ENCODE data around the gene B4GALT6.

B4GALT6 gene

GRCh38 chr18:31630549-31630948 is 53.8 kb downstream of the B4GALT6 start:
- no peak for DNase-seq

- DNase-seq = no peak
Observed at GRCh38 chr18:31626409-31626808, 58.0 kb downstream of the B4GALT6 start.

GRCh38 chr18:31624892-31625640 is 59.3 kb downstream of the B4GALT6 start:
- no peak for DNase-seq

GRCh38 chr18:31619291-31619690 is 65.1 kb downstream of the B4GALT6 start:
- no peak for DNase-seq

- no peak for DNase-seq
Observed at GRCh38 chr18:31618801-31619200, 65.6 kb downstream of the B4GALT6 start.

GRCh38 chr18:31617031-31617717 is 67.2 kb downstream of the B4GALT6 start:
- DNase-seq = no peak

- no peak for DNase-seq
Observed at GRCh38 chr18:31616586-31616985, 67.8 kb downstream of the B4GALT6 start.

GRCh38 chr18:31614044-31614443 is 70.3 kb downstream of the B4GALT6 start:
- no peak for DNase-seq

GRCh38 chr18:31612124-31612523 is 72.3 kb downstream of the B4GALT6 start:
- no peak for DNase-seq

- no peak for DNase-seq
Observed at GRCh38 chr18:31611511-31611910, 72.9 kb downstream of the B4GALT6 start.

GRCh38 chr18:31610286-31611205 is 73.8 kb downstream of the B4GALT6 start:
- DNase-seq = no peak

GRCh38 chr18:31609886-31610285 is 74.5 kb downstream of the B4GALT6 start:
- no peak for DNase-seq

- no peak for DNase-seq
Observed at GRCh38 chr18:31607384-31607783, 77.0 kb downstream of the B4GALT6 start.

GRCh38 chr18:31606265-31606664 is 78.1 kb downstream of the B4GALT6 start:
- no peak for DNase-seq

- no peak for DNase-seq
Observed at GRCh38 chr18:31603315-31603714, 81.1 kb downstream of the B4GALT6 start.

GRCh38 chr18:31598021-31598805 is 86.2 kb downstream of the B4GALT6 start:
- no peak for DNase-seq

- no peak for DNase-seq
Observed at GRCh38 chr18:31596081-31596872, 88.1 kb downstream of the B4GALT6 start.

- no peak for DNase-seq
Observed at GRCh38 chr18:31595121-31595771, 89.1 kb downstream of the B4GALT6 start.

GRCh38 chr18:31592506-31593157 is 91.7 kb downstream of the B4GALT6 start:
- DNase-seq = no peak

- no peak for DNase-seq
Observed at GRCh38 chr18:31591628-31592027, 92.8 kb downstream of the B4GALT6 start, which contains the start of gene TTR. Gene TTR, plus strand, starts transcription at chr18:31591877. Its CDS starts 26 bp downstream, at chr18:31591903.

All from central memory CD4-positive, alpha-beta T cell (primary cell).